Measurements from ENCODE around the gene VPS41.

Gene VPS41

GRCh38 chr7:38781991-38782390 is 127.0 kb downstream of the VPS41 start:
- no peak for TF ChIP-seq POLR2A (IDR thresholded peaks at IDR 0.05; ENCODE audit: low read length)
- TF ChIP-seq GATA1 (IDR thresholded peaks at IDR 0.05; ENCODE audit: low read depth, low read length), result no peak
- DNase-seq, result no peak

GRCh38 chr7:38777609-38778008 is 131.4 kb downstream of the VPS41 start:
- TF ChIP-seq POLR2A (IDR thresholded peaks at IDR 0.05; ENCODE audit: low read length), result no peak
- no peak for TF ChIP-seq GATA1 (IDR thresholded peaks at IDR 0.05; ENCODE audit: low read depth, low read length)
- DNase-seq, result no peak

GRCh38 chr7:38775506-38776175 is 133.3 kb downstream of the VPS41 start:
- no peak for DNase-seq
- TF ChIP-seq POLR2A (IDR thresholded peaks at IDR 0.05; ENCODE audit: low read length) (no peak), GATA1 (IDR thresholded peaks at IDR 0.05; ENCODE audit: low read depth, low read length) (no peak)

- DNase-seq, result no peak
- no peak for TF ChIP-seq GATA1 (IDR thresholded peaks at IDR 0.05; ENCODE audit: low read depth, low read length)
- TF ChIP-seq POLR2A (IDR thresholded peaks at IDR 0.05; ENCODE audit: low read length), result no peak
Observed at GRCh38 chr7:38773430-38773829, 135.6 kb downstream of the VPS41 start.

- no peak for TF ChIP-seq POLR2A (IDR thresholded peaks at IDR 0.05; ENCODE audit: low read length)
- no peak for TF ChIP-seq GATA1 (IDR thresholded peaks at IDR 0.05; ENCODE audit: low read depth, low read length)
- no peak for DNase-seq
Observed at GRCh38 chr7:38760226-38760625, 148.8 kb downstream of the VPS41 start.

GRCh38 chr7:38759028-38759427 is 150.0 kb downstream of the VPS41 start:
- TF ChIP-seq GATA1 (IDR thresholded peaks at IDR 0.05; ENCODE audit: low read depth, low read length), result no peak
- TF ChIP-seq POLR2A (IDR thresholded peaks at IDR 0.05; ENCODE audit: low read length), result no peak
- DNase-seq, result no peak

- DNase-seq, result no peak
- no peak for TF ChIP-seq POLR2A (IDR thresholded peaks at IDR 0.05; ENCODE audit: low read length)
- TF ChIP-seq GATA1 (IDR thresholded peaks at IDR 0.05; ENCODE audit: low read depth, low read length), result no peak
Observed at GRCh38 chr7:38757931-38758330, 151.1 kb downstream of the VPS41 start.

GRCh38 chr7:38756521-38756920 is 152.5 kb downstream of the VPS41 start:
- no peak for DNase-seq
- TF ChIP-seq POLR2A (IDR thresholded peaks at IDR 0.05; ENCODE audit: low read length) (no peak), GATA1 (IDR thresholded peaks at IDR 0.05; ENCODE audit: low read depth, low read length) (no peak)

GRCh38 chr7:38753347-38753746 is 155.6 kb downstream of the VPS41 start:
- DNase-seq, result no peak
- no peak for TF ChIP-seq POLR2A (IDR thresholded peaks at IDR 0.05; ENCODE audit: low read length)
- no peak for TF ChIP-seq GATA1 (IDR thresholded peaks at IDR 0.05; ENCODE audit: low read depth, low read length)

GRCh38 chr7:38751416-38751815 is 157.6 kb downstream of the VPS41 start:
- no peak for TF ChIP-seq GATA1 (IDR thresholded peaks at IDR 0.05; ENCODE audit: low read depth, low read length)
- TF ChIP-seq POLR2A (IDR thresholded peaks at IDR 0.05; ENCODE audit: low read length), result no peak
- DNase-seq, result no peak

GRCh38 chr7:38748056-38748610 is 160.9 kb downstream of the VPS41 start:
- no peak for TF ChIP-seq POLR2A (IDR thresholded peaks at IDR 0.05; ENCODE audit: low read length)
- no peak for TF ChIP-seq GATA1 (IDR thresholded peaks at IDR 0.05; ENCODE audit: low read depth, low read length)
- DNase-seq, result peak; percentile 18 to 19

- DNase-seq, result no peak
- no peak for TF ChIP-seq POLR2A (IDR thresholded peaks at IDR 0.05; ENCODE audit: low read length)
- TF ChIP-seq GATA1 (IDR thresholded peaks at IDR 0.05; ENCODE audit: low read depth, low read length), result no peak
Observed at GRCh38 chr7:38746438-38746837, 162.6 kb downstream of the VPS41 start.

- DNase-seq, result no peak
- TF ChIP-seq GATA1 (IDR thresholded peaks at IDR 0.05; ENCODE audit: low read depth, low read length), result no peak
- TF ChIP-seq POLR2A (IDR thresholded peaks at IDR 0.05; ENCODE audit: low read length), result no peak
Observed at GRCh38 chr7:38744746-38745145, 164.2 kb downstream of the VPS41 start.

GRCh38 chr7:38743899-38744298 is 165.1 kb downstream of the VPS41 start:
- no peak for DNase-seq
- TF ChIP-seq POLR2A (IDR thresholded peaks at IDR 0.05; ENCODE audit: low read length) (no peak), GATA1 (IDR thresholded peaks at IDR 0.05; ENCODE audit: low read depth, low read length) (no peak)

- no peak for TF ChIP-seq POLR2A (IDR thresholded peaks at IDR 0.05; ENCODE audit: low read length)
- TF ChIP-seq GATA1 (IDR thresholded peaks at IDR 0.05; ENCODE audit: low read depth, low read length), result no peak
- no peak for DNase-seq
Observed at GRCh38 chr7:38740041-38740440, 168.9 kb downstream of the VPS41 start.

Data from erythroblast (primary cell).